Body of pancreas (tissue), 4 donors: ENCODE data around the gene EYS.

Experiments
- CTCF ChIP-seq, 7 experiments: fragments of 450-650 bp in 4 of 7; fragments of 200-600 bp in 3 of 7; sonication (generic) in 3 of 7; IDR thresholded peaks; one replicate each; pipeline ENCODE4 v1.5.1; 2016 to 2019; ENCODE audit warnings: antibody characterized with exemption in 7 of 7
- POLR2A ChIP-seq, 3 donors: fragments of 450-650 bp; IDR thresholded peaks; one replicate each; pipeline ENCODE4 v1.6.1; 2016; ENCODE audit warnings: antibody characterized with exemption in 3 of 3, mild to moderate bottlenecking in 2 of 3

GRCh38 chr6:63672582-63673129 is 2034.4 kb downstream of the EYS start:
- no peak for TF ChIP-seq CTCF (IDR thresholded peaks at IDR 0.05)
- no peak for TF ChIP-seq POLR2A (IDR thresholded peaks at IDR 0.05)
